Right kidney (tissue), 1 donor: ENCODE data around the gene LIPM.
"Not testable (repeated sequence)": the region's sequence is repeated elsewhere in the genome, so short reads cannot be mapped to it uniquely, and the experiment has no call there.

Experiments used
- DNase-seq: peaks from one replicate; pipeline ENCODE4 v3.0.0-alpha.2; 2016

LIPM gene

GRCh38 chr10:88803641-88804040 is 1.1 kb downstream of the LIPM start:
- no peak for DNase-seq

GRCh38 chr10:88804083-88804812 is 1.7 kb downstream of the LIPM start:
- no peak for DNase-seq

DNA sequence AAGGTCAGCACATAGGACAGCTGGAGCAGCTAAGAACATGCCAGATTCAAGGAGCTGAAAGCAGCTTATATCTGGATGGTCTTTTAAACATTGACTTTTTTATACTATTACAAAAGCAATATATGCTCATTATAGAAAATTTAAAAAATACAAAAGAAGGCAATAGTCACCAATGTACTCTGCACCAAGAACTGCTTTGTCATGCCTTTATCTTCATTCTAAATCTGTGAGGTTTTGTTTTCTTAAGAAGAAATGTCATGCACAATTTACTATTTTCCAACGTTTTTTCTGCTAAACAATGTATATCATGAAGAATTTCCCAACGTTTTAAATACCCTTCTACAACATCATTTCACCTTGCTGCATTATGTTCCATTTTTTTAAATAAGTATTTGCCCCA is 2.8 kb downstream of the LIPM start:
- DNase-seq = no peak

DNA sequence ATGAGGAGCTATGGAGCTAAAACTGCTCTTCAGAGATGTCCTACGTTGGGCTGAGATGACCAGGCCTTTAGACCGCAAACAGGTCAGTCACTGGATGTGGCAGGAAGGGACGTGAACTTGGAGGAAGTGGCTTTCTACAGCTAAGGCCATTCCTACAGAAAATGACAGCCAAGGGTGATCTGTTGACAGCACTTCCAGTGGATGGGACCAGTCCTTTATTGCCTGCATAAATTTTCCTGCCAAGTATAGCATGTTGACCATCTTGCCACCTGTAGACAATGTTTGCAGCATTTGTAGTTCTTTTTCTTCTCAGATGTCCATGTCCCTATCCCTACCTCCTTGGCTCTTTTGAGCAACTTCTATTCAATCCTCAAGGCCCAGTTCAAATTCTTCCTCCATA is 3.4 kb downstream of the LIPM start:
- DNase-seq = no peak

GRCh38 chr10:88809621-88810020 is 7.1 kb downstream of the LIPM start:
- no peak for DNase-seq

DNA sequence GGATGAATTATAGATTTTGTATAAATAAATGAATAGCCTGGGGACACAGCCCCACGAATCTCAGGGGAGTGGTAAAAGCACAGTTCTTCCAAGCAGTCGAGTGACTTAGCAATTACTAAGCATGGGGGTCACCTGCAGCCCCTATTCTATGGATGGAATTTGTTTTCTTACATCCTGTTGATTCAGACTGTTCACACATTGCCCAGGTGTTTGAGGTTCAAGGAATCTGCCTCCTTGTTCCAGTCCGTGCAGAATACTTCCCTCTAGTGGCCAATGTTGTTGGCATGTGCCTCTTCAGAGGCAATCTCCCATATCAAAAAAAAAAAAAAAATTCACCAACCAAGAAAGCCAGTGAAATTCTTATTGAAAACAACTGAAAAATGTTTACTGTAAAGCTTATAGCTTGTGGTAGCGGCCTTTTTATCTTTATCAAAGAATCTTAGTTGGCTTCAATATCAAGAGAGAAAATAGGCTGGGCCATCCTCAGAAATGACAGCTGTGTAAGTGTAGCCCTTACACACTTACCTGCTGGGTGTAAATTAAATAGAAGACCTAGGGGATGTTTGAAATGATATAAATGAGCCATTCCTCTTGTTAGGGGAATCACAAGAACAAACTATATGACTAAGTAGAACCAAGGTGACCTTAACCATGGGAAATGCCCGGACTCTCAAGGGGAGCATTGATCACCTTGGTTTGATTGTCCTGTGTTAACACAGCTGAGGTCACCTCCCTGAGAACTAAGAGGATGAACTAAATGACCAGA is 7.8 kb downstream of the LIPM start:
- DNase-seq = peak; percentile 13

- no peak for DNase-seq
These were observed 10.7 kb downstream of the LIPM start for GRCh38 chr10:88813200-88813599.

DNA sequence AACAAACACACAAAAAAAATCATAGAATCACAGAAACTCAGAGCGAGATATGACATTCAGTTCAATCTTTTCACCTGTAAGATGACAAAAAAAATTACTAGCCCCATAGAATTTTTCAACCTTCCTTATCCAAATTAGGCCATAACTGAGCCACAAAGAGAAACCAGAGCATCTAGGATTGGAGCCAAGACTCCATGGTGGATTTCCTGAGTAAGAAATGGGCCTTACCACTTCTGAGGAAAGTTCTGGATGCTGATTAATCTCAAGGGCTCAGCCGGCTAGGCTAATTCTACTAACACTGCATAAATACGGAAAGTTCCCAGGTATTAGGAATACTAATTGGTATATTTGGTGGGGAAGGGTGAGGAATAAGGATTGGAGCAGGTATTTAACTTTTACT is 16.8 kb downstream of the LIPM start:
- DNase-seq = no peak

GRCh38 chr10:88820748-88821401 is 18.3 kb downstream of the LIPM start:
- no peak for DNase-seq

GRCh38 chr10:88826388-88826787 is 23.9 kb downstream of the LIPM start:
- DNase-seq = no peak

DNA sequence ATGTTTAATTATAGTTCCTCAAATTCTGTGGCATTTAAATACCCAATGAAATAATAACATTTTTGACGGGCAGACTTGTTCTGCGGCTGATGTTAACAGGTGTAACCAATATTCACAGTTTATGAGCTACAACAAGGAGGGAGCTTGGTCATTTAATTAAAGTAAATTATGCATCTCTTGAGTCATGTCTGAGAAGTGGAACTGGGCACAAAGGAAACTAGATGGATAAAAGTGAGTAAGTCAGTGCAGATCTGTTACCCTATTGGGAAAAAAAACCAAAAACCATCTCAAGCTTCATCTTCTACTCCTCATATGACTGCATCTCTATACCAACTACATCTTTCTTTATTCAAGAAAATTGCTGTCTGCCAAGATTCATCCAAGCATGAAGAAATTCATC is 25.1 kb downstream of the LIPM start:
- no peak for DNase-seq

- DNase-seq = no peak
These were observed 25.8 kb downstream of the LIPM start for GRCh38 chr10:88828310-88828709.

- no peak for DNase-seq
These were observed 28.2 kb downstream of the LIPM start for GRCh38 chr10:88830643-88831268.

DNA sequence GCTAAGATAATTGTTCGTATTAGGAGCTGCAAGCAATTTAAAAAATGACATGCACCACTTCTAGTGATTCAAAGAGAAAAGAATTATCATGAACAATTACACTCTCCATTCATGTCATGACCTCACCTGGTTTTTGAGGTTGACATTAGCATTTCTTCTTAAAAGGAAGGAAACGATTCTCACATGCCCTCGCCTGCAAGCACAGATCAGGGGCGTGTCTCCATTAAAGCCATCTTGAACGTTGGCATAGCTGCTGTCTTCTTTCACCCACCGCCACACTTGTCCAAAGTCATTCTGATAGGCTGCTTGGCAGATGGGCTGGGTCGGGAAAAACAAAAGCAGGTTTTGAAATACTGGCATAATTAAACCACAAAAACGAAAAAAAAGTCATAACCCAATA is 29.2 kb downstream of the LIPM start:
- DNase-seq = no peak

DNA sequence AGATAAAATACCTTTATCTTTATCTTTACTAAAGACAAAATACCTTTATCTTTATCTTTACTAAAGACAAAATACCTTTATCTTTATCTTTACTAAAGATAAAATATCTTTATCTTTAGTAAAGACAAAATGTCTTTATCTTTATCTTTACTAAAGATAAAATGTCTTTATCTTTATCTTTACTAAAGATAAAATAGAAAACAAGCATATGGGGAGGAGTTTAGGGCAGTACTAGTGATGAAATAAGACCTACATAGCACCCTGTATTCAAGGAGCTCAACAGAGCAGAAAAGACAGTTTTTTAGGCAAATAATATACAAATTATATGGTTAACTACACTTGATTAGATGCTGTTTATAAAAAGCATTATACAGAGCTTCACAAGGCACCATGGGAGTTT is 29.8 kb downstream of the LIPM start:
- DNase-seq = no peak

DNA sequence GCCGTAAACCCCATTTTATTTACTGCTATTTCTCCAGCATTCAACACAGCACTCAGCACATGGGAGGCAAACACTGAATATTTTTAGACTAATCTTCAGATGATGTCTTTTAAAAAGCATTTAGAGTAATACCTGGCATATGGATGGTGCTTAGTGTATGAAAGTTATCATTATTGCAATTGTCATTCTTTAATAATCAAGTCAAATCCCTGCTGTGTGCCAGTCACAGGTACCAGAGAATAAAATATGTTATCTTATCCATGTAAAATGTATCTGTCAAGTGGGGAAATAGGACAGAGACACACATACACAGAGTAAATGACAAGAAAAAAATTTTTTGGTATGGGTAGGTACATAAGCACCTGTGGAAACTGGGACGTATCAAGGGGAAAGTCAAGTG is 30.6 kb downstream of the LIPM start:
- DNase-seq = no peak

- no peak for DNase-seq
These were observed 31.2 kb downstream of the LIPM start for GRCh38 chr10:88833723-88834122.

DNA sequence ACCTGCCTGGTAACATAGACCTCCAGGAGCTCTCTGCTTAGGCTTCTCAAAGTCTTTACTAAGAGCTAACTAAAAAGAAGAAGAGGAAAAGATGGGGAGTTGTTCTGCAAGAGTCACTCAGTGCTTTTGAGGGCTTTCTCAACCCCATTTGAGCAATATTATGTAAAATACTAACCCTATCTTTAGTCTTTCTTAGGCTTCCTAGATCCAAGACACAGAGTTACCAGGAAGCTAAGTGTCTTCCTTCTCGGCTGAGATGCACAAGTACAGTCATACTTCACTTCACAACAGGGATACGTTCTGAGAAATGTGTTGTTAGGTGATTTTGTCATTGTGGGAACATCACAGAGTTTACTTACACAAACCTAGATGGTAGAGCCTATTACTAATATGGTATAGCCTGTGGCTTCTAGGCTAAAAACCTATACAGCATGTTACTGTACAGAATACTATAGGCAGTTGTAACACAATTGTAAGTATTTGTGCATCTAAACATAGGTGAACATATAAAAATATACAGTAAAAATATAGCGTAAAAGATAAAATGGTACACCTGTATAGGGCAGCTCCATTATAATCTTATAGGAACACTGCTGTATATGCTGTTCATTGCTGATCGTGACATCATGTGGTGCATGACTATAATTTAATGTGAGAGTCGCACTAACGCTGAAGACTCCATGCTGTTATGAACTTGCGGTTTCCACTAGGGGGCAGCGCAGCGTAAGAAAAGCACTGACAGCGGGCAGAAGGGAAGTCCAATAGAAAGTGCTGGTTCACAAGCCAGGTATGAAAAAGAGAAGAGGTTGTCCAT is 32.8 kb downstream of the LIPM start:
- peak; percentile 25 for DNase-seq

DNA sequence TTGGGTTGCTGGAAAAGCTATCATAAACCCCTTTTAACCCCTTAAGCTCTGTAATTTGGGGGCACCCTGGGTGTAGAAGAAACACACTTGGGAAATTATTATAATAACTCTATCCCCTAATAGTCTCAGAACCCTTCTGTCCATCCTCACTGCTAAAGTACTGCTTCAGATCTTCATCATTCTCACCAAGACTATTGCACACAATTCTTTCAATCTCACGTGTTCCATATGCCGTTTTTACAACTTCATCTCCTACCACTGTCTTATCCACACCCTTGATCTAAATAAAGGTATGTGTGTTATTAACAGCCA is 33.3 kb downstream of the LIPM start:
- no peak for DNase-seq

DNA sequence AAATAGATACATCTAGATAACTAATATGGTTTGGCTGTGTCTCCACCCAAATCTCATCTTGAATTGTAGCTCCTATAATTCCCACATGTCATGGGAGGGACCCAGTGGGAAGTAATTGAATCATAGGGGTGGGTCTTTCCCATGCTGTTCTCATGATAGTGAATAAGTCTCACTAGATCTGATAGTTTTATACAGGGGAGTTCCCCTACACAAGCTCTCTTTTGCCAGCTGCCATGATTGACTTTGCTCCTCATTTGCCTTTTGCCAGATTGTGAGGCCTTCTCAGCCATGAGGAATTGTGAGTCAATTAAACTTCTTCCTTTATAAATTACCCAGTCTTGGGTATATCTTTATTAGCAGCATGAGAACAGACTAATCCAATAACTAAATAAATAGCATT is 35.1 kb downstream of the LIPM start:
- DNase-seq = not testable (repeated sequence)

GRCh38 chr10:88838766-88839350 is 36.3 kb downstream of the LIPM start:
- no peak for DNase-seq

GRCh38 chr10:88840104-88840503 is 37.6 kb downstream of the LIPM start:
- DNase-seq = no peak
